HG03565 (cell line): ENCODE results near the gene MED13L.
"Not testable (repeated sequence)": the region's sequence is repeated elsewhere in the genome, so short reads cannot be mapped to it uniquely, and the experiment has no call there.

Experiments
- ATAC-seq: cut with Tn5 transposase; IDR thresholded peaks from one replicate; pipeline ENCODE4 v1.9.1; 2021; ENCODE audit warnings: mild to moderate bottlenecking, moderate library complexity; ENCODE audit not compliant: unreplicated experiment

The MED13L gene

DNA sequence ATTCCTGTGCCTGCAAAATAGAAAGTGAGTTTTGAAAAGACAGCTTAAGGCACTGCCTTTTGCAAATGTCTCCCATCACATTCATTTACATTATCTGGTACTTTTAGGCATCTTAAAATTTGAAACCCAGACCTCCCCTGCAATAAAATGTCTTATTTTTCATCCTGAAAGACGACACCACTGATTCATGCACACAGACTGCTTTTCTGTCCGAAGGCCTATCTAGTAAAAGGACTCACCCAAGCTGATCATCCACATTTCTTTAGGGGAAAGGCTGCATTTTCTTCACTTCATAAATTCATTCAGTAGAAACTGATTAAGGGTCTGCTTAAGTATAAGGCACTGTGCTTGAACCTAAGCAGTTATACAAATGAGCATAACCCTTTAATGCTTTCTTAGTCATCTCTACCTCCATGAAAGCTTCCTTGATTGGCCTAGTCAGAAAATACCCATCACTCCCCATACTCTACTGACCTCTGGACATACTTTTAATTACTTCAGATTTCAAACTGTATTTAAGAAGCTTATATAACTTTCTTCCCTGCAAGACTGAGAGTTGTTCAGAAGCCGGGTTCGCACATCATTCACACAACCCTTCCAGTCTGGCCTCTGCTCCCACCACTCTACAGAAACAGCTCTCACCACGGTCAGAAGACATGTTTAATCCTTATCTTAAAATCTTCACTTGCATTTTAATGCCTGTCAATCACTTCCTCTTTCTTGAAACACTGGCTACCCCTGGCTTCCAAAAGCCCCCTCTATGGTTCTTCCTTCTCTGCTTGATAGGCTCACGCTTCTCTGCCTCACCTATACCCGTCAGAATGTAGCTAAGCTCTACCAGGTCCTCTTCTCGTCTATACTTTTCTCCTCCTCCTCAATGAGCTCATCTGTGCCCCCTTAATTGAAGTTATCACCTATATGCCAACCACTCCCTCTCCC, 288.6 kb downstream of the MED13L start:
- no peak for ATAC-seq

- no peak for ATAC-seq
Observed at GRCh38 chr12:115988212-115988611, 289.3 kb downstream of the MED13L start.

DNA sequence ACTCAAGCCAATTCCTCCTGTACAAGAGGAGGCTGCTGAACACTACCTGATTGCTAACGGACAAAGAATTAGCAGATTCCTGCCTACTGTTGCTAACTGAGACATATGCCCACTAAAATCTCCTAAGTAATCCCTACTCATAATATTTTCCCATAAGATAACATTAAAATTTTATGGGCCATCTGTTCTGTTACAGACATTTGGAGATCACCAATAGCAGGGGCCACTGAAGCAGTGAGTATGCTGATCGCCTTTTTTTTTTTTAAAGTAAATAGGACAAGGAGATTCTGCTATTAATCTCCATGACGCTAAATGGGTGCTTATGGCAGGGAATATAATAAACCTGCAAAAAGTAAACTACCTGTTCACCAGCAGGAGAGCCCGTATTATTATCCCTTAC, 292.9 kb downstream of the MED13L start:
- no peak for ATAC-seq

DNA sequence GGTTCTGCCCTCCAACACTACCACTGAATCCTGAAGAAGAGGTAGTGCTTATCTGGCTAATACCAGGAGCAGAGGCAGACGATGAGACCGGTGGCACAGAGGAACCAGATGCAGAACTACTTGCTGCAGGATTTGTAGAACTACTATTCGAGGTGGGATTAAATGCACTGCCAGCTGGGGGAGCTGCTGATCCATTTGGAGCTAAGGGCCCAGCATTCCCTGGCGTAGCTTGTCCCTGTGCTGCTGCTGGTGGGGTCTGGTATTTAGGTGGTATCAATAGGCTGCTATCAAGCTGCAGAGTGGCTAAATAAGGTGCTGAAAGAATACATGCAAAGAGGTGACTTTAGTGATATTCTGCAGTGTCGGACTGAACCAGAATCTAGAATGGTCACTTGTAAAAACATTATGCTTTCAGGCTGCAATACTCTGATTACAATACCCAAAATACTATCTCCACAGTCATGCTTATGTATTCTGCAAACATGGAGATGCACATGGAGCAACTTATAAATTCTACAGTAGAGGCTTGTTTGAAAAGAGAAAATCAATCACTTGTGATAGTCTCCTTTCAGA, 294.2 kb downstream of the MED13L start:
- ATAC-seq, result no peak

GRCh38 chr12:115980339-115980738, 297.2 kb downstream of the MED13L start:
- no peak for ATAC-seq

GRCh38 chr12:115979851-115980250, 297.6 kb downstream of the MED13L start:
- no peak for ATAC-seq

- no peak for ATAC-seq
Observed at GRCh38 chr12:115979351-115979750, 298.1 kb downstream of the MED13L start.

GRCh38 chr12:115976829-115977228, 300.7 kb downstream of the MED13L start:
- not testable (repeated sequence) for ATAC-seq

GRCh38 chr12:115975411-115975810, 302.1 kb downstream of the MED13L start:
- no peak for ATAC-seq

DNA sequence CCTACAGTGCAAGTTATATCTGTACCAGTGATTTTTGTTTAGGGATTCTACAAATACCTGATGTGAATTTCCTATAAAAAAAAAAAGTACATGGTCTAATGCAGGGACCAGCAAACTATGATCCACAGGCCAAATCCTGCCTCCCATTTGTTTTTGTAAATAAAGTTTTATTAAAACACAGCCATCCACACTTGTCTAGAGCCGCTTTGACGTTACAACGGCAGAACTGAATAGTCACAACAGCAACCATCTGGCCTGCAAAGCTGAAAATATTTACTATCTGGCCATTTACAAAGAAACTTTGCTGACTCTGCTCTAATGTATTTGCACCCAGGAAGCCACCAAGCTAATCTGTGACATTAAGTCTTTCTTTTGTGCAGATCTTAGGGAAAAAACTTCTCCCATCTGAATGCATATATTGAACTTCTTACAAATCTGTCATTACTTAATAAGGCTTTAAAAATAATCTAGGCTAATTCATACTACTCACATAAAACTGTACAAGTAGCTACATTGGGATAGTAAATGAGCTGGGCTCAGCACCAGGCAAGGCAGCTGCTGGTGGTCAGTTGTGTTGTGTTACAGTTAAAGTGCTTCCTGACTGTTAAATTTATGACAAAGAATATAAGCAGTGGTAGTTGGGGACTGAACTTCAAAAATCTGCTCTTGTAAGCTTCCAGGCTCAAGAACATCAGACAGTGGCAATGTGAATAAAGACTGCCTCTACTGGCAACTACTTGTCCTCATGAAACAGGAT, 303.3 kb downstream of the MED13L start:
- no peak for ATAC-seq

GRCh38 chr12:115973066-115973465, 304.4 kb downstream of the MED13L start:
- ATAC-seq, result no peak

DNA sequence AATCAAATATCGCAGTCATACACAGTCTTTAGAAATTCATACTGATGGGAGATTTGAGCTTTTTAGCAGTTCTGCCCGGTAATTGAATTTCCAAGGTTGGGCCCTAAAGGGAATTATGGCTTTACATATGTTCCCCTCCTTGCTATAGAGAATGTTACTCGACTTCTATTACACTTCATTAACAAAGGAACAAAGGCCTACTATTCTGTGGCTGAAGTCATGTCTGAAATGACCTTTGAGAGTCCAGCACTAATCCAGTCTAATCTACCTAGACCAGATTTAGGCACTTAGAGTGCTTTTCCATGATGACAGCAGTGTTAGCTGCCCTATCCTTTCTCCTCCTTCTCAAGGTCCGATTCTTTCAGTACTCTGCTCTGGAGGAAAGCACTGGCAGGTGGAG, 305.3 kb downstream of the MED13L start:
- ATAC-seq, result no peak

- ATAC-seq, result no peak
Observed at GRCh38 chr12:115968211-115968610, 309.3 kb downstream of the MED13L start.

DNA sequence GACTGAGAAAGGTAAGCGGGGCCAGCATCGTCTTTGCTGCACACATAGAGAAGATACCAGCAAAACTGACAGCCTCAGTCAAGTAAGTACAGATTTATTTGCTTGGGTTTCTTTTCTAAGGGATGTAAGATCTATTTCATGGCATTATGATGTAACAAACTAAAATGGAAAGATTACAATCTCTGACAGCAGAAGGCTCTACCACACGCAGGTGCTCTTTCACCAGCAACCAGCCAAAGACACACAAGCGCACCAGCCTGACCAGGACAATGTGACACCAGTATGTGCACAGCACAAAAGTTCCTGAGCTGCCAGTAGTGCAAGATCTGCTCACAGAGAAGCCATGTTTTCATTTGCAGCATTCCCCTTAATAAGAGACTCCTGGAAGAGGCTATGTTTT, 311.1 kb downstream of the MED13L start:
- ATAC-seq, result no peak

DNA sequence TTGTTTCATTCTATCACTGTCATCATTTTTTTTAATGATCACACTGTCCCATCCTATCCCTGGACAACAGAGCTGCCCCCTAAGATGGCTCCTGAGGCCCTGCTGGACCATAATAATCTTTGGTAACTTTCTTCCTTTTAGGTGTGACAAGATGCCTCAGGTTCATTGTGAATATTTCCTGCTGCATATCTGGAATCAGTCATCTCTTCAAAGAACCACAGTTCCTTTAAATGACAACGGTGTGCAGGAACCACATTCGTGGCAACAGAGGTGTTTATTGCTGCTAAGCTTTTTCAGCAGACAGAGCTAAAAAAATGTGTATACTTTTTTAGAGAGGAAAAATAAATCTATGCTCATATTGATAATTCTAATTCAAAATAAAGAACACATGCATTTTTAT, 312.9 kb downstream of the MED13L start:
- ATAC-seq, result no peak

DNA sequence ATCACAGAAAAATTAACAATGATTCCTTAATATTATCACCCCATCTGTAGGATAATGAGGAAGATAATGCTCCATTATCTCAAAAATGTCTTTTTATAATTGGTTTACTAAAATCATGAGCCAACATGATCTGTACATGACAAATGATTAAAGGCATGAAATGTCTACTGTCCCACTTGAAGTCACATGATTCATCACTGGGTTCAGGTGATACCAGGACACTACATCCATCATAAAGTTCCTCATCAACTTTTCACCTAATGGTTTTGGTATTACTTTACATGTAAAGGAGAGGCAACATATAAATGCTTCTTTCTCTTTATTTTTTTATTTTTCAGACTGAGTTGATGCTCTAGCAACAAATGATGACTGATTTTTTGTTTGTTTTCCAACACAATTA, 313.3 kb downstream of the MED13L start:
- no peak for ATAC-seq

GRCh38 chr12:115962216-115962615, 315.3 kb downstream of the MED13L start:
- no peak for ATAC-seq

DNA sequence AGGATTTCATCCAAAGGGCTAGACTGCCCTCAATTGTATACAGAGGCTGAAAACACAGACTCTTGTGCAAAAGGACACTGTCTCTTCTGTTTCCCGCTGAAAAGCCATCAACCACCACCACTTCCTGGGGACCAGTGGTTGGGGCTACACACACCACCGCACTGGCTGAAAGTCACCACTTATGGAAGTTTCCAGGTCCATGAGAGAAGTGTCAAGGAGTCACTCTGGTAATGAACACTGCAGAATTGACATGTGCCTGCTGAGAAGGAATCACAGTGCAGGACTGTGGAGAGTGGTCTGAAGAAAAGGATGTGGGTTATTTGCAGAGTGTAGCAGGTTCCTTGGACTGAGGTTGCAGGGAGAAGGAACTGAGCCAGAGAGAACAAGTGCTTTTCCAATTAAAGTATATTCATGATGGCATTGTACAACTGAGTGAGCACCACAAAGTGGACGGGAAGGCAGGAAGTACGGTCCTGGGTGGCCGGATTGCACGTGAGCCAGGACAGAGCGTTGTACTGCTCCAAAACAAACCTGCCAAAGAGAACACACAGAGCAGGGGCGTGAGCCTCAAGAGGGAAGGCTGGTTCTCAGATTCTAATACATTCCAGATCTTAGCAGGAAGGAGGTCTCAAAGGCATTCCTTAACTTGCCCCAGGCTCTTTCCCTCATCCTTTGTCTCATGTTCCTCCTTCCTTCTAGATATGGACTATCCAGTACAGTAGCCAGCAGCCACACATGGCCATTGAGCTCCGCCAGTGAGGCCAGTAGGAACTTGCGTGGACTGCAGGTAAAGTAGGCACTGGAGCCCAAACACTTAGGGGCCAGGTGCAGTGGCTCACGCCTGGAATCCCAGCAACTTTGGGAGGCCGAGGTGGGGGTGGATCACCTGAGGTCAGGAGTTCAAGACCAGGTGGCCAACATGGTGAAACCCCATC, 316.4 kb downstream of the MED13L start:
- no peak for ATAC-seq

DNA sequence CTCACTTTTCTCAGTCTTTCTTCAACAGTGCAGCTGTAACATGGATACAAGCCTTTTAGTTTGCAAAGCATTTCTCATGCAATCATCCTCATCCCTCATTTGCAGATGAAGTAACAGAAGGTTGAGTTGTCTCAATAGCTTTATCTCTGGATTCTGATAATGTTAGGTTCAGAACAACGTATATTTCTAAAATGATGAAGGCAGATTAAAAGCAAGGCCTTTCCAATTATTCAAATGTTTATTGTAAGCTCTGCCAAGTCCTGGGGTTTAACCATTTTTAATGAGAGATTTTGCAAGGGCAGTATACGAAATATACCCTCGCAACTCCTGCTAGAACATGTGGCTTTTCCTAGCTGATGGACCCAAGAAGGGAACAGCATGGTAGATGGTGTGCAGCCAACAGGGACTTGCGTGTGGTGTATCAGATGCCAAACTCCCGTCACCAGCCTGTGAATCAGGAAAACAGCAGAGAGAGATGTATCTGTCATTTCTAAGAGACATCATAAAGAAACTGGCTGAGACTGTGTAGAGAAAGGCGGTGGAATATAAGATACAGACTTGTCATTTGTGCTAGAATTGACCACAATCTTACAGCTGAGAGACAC, 319.7 kb downstream of the MED13L start:
- no peak for ATAC-seq

DNA sequence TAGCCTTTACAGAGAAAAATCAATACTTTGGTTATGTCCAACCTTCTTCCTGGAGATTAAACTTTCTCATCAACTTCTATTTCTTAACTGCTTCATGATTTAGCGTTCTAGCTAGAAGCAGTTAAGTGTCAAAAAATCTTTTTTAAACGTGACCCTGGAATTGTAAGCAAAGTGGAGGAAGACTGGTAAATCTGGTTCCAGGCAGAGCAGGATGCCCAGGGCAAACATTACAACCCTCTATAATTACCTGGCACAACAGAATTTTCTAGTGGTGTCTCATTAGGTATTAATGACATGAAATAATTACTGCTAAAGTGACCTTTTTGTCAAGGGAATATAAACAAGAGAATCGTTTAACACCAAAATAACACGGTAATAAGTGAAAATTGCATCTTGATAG, 320.8 kb downstream of the MED13L start:
- ATAC-seq, result no peak
